Fibroblast of pulmonary artery (primary cell): ENCODE data around the gene AQP7.
A peak's percentile ranks its signal among the peaks of the same experiment; 100 is the strongest.

Experiments
- DNase-seq: peaks from one replicate; pipeline ENCODE4 v3.0.0-alpha.2; 2010; ENCODE audit warnings: low read depth
- H3K4me3 ChIP-seq: replicated peaks from 2 replicates; pipeline ENCODE4 v1.5.1; 2011; ENCODE audit warnings: low read depth, mild to moderate bottlenecking, control low read depth, low read length, moderate library complexity
- TF ChIP-seq, protein P1 (sequence below): IDR thresholded peaks from 2 replicates; pipeline ENCODE4 v1.5.1; 2011; ENCODE audit warnings: mild to moderate bottlenecking, control low read depth, low read length, inconsistent platforms; ENCODE audit errors: missing control alignments

Gene AQP7

DNA sequence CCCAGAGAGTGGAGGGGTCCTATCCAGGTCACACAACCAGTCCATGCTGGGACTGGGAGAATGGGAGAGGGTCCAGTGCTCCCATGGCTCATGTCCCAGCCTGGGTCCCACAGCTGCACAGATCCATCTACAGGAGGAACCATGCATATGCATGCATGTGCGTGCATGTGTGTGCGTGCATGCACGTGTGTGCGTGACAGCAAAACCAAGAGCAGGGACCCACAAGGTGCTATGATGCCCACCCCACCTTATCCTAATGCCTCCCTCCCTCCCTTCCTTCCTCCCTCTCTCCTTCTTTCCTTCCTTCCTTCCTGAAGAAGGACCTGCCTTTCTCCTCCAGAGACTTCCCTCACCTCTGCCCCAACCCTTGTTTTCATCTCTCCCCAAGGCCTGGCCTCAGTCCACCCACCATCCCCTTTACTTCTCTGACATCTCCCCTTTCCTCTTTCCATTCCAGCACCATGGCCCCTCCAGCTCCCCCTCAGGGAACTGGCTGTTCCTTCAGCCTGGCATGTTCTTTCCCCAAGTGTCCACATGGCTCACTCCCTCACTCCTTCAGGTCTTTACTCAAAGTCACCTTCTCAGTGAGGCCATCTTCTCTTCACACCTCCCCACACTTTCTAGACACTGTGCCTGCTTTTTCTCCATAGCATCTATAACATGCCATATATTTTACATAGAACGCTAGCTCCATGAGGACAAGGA is 21.8 kb downstream of the AQP7 start:
- TF ChIP-seq, protein P1, sequence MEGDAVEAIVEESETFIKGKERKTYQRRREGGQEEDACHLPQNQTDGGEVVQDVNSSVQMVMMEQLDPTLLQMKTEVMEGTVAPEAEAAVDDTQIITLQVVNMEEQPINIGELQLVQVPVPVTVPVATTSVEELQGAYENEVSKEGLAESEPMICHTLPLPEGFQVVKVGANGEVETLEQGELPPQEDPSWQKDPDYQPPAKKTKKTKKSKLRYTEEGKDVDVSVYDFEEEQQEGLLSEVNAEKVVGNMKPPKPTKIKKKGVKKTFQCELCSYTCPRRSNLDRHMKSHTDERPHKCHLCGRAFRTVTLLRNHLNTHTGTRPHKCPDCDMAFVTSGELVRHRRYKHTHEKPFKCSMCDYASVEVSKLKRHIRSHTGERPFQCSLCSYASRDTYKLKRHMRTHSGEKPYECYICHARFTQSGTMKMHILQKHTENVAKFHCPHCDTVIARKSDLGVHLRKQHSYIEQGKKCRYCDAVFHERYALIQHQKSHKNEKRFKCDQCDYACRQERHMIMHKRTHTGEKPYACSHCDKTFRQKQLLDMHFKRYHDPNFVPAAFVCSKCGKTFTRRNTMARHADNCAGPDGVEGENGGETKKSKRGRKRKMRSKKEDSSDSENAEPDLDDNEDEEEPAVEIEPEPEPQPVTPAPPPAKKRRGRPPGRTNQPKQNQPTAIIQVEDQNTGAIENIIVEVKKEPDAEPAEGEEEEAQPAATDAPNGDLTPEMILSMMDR = no peak
- H3K4me3 ChIP-seq = no peak overlapping the region
- no peak for DNase-seq

DNA sequence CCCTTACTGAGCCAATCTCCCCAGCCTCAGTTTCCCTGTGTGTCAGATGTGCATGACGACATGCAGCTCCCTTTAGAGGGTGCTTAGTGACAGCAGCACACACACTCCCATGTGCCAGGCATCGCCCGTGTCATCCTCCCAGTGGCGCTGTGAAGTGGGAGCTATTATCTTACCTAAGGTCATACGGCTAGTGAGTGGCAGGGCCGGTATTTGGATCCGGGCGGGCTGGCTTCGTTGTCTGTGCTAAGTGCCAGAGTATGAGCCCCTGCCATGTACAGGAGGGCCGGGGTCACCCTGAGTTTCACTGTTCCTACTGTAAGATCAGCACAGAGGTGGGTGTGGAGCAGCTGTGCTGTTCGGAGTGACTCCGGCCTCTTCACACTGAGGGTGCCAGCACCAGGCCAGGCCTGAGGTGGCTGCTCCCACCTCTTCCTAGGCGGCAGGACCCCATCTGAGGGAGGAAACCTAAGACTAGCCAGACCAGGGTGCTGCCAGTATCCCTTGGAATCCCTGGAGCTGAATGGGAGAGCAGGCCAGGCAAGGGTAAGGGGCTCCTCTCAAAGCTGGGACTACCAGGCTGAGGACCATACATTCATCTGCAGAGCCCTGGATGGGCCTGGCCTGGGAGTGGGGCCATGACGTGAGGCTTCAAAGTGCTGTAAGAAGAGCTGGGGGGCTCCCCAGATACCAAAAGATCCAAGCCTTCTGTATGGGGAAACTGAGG is 22.5 kb downstream of the AQP7 start:
- no peak for DNase-seq
- H3K4me3 ChIP-seq = no peak overlapping the region
- TF ChIP-seq, protein P1 = no peak

DNA sequence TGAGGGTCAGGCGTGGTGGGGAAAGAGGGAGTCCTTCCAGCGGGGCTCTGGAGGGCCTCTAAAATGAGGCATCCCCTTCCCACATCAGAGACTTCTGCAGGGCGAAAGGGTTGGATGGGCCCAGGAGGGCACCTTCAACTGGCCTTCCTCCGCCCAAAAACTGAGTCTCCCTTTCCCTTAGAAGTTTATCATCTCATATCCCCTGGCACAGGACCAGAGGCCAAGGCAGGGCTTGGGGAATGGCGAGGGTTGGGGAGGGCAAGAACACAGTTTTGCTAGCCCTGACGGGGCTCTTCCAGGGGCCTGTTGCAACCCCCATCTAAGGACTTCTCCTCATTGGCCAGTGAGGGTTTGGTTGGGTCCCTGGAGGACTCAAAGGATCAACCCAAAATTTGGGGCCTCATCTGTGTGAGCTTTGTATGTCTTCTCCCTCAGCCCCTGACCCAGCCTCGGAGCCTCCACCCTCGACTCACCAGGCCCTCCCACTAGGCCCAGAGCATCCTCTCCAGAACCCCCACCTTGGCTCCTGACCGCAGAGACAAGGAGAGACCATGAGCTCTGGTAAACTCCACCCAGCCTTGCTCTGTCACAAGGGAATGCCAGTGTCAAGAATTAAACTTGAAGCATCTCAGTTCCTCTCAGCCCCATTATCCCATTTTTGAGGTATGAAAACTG is 24.1 kb downstream of the AQP7 start:
- no peak for DNase-seq
- TF ChIP-seq, protein P1 = no peak

DNA sequence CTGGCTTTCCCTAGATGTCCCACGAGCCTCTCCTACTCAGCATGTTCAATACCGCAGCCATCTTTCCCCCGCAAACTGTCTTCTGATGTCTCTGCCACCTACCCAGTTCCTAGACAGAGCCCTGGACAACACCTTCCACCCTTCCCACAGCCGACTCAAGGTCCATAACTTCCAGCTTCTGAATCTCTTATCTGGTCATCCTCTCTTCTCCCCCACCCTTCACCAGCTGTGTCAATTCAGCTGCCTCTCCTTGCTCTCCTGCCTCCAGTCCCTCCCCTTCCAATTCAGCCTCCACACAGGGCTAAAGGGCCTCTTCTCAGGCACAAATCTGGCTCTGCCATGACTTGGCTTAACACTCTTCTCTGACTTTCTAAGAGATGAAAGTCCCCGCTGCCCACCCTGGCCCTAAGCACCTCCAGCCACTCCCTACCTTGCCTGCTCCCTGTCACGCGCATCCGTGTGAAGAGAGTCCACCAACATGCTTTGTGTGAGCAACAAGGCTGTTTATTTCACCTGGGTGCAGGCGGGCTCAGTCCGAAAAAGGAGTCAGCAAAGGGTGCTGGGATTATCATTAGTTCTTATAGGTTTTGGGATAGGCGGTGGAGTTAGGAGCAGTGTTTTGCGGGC is 25.2 kb downstream of the AQP7 start:
- H3K4me3 ChIP-seq = no peak overlapping the region
- TF ChIP-seq, protein P1 = no peak
- no peak for DNase-seq

More for the DNA sequence above, 24.1 kb downstream of the AQP7 start:
- H3K4me3 ChIP-seq = no peak overlapping the region

DNA sequence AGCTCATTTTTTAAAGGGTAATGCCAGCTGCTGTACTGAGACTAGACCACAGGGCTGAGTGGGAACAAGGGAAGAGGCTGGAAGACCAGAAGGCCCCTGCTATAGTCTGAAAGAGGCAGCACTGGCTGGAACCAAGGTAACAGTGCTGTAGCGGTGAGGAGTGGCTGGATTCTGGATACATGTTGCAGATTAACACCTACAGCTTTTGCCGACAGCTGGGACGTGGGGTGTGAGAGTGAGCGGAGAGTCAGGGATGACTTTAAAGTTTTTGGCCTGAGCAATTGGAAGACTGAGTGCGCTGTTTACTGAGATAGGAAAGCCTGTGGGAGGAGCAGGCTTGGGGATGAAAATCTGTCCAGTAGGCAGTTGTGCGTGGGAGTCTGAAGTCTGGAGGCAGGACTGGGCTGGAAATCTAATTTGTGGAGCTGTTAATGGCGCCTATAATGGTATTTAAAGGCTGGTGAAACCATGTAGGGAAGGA is 26.5 kb downstream of the AQP7 start:
- no peak overlapping the region for H3K4me3 ChIP-seq
- DNase-seq = peak; percentile 59
- TF ChIP-seq, protein P1 = no peak

DNA sequence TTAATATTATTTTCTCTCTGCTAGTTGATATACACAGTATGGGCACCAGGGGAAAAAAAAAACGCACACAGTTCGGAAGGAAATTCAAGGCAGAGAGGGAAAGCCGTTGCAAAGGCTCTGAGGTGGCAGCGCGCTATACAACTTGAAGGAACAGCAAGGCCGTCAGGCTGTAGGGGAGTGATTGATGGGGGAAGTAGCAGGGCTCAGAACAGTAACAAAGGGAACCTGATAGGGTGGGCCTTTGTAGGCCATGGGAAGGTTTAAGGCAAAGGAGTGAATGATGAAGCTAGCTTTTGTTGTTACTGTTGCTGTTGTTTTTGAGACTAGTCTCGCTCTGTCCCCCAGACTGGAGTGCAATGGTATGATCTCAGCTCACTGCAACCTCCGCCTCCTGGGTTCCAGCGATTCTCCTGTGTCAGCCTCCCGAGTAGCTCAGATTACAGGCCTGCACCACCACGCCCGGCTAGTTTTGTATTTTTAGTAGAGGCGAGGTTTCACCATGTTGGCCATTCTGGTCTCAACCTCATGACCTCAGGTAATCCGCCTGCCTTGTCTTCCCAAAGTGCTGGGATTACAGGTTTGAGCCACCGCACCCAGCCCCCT is 27.0 kb downstream of the AQP7 start:
- TF ChIP-seq, protein P1 = no peak
- no peak for DNase-seq
- no peak overlapping the region for H3K4me3 ChIP-seq
